ENCODE measurements around the gene HMOX1. TPM values are rescaled to one million over a fixed set of nuclear protein-coding genes. Genes with fewer than 3 reads are reported as not detected.
"Not testable (repeated sequence)": the region's sequence is repeated elsewhere in the genome, so short reads cannot be mapped to it uniquely, and the experiment has no call there.

HMOX1 gene
- total RNA-seq, 8 experiments from 2014 or later = 1.9 to 60.6 (median 14.3) TPM

GRCh38 chr22:35438673-35439364 is 57.9 kb downstream of the HMOX1 start:
- WGBS, 10 experiments = 0 to 100% (median 45%) methylated on average over 1 to 3 of the region's 3 CpGs; no CpG with 5 or more reads in 2 of the 10 experiments
- H3K4me3 ChIP-seq; H3K4me1 ChIP-seq (replicated peaks in 1 of 2); H3K27ac ChIP-seq; ATAC-seq (replicated peaks in 6 of 8): not testable (repeated sequence)
- in situ Hi-C loops (cut with MboI; ENCODE audit: low pct_unique_long_range_greater_than_20kb in 2 of 9, low sequenced_read_pairs in 9 of 9, unreplicated experiment in 9 of 9) = loop anchor here in 8 of 9 experiments (10.0 to 25.0 kb wide), 3 partner anchors 146 to 673 kb away; no protein-coding TSS in a partner anchor

GRCh38 chr22:35439365-35439717 is 58.4 kb downstream of the HMOX1 start:
- in situ Hi-C loops (cut with MboI; ENCODE audit: low pct_unique_long_range_greater_than_20kb in 2 of 9, low sequenced_read_pairs in 9 of 9, unreplicated experiment in 9 of 9) = loop anchor here in 8 of 9 experiments (10.0 to 25.0 kb wide), 3 partner anchors 145 to 673 kb away; no protein-coding TSS in a partner anchor
- ATAC-seq (replicated peaks in 6 of 8) = no peak

GRCh38 chr22:35440129-35440528 is 59.2 kb downstream of the HMOX1 start:
- WGBS, 10 experiments = 80 to 100% (median 86%) methylated on average over 1 to 3 of the region's 3 CpGs; no CpG with 5 or more reads in 5 of the 10 experiments
- Histone ChIP-seq H3K4me1 (replicated peaks in 1 of 2) (no peaks in the 10 kb centered on the region), H3K27ac (no peak overlapping the region), H3K4me3 (no peak overlapping the region)
- no peak for ATAC-seq (replicated peaks in 6 of 8)
- in situ Hi-C loops (cut with MboI; ENCODE audit: low pct_unique_long_range_greater_than_20kb in 2 of 9, low sequenced_read_pairs in 9 of 9, unreplicated experiment in 9 of 9) = loop anchor here in 5 of 9 experiments (25.0 kb wide), 2 partner anchors 147 to 672 kb away; no protein-coding TSS in a partner anchor

More at GRCh38 chr22:35439365-35439717, 58.4 kb downstream of the HMOX1 start:
- Histone ChIP-seq H3K27ac (no peak overlapping the region), H3K4me3 (no peak overlapping the region), H3K4me1 (replicated peaks in 1 of 2) (no peaks in the 10 kb centered on the region)
- WGBS, 10 experiments = no CpG with 5 or more reads among the region's 1 CpG

- ATAC-seq (replicated peaks in 6 of 8) = no peak
- in situ Hi-C loops (cut with MboI; ENCODE audit: low pct_unique_long_range_greater_than_20kb in 2 of 9, low sequenced_read_pairs in 9 of 9, unreplicated experiment in 9 of 9) = loop anchor here in 5 of 9 experiments (25.0 kb wide), 2 partner anchors 146 to 671 kb away; no protein-coding TSS in a partner anchor
- 60 to 100% (median 91%) methylated on average over 1 to 3 of the region's 9 CpGs; no CpG with 5 or more reads in 6 of the 10 experiments for WGBS, 10 experiments
- Histone ChIP-seq H3K4me3 (no peak overlapping the region), H3K27ac (no peak overlapping the region), H3K4me1 (replicated peaks in 1 of 2) (no peaks in the 10 kb centered on the region)
Observed at GRCh38 chr22:35441489-35442100, 60.7 kb downstream of the HMOX1 start.

- Histone ChIP-seq H3K27ac (no peak overlapping the region), H3K4me3 (no peak overlapping the region), H3K4me1 (replicated peaks in 1 of 2) (no peaks in the 10 kb centered on the region)
- WGBS, 10 experiments = 40 to 100% (median 84%) methylated on average over 1 to 4 of the region's 6 CpGs; no CpG with 5 or more reads in 5 of the 10 experiments
- in situ Hi-C loops (cut with MboI; ENCODE audit: low pct_unique_long_range_greater_than_20kb in 2 of 9, low sequenced_read_pairs in 9 of 9, unreplicated experiment in 9 of 9) = loop anchor here in 5 of 9 experiments (25.0 kb wide), 2 partner anchors 145 to 670 kb away; no protein-coding TSS in a partner anchor
- no peak for ATAC-seq (replicated peaks in 6 of 8)
Observed at GRCh38 chr22:35442471-35442870, 61.6 kb downstream of the HMOX1 start.

GRCh38 chr22:35443338-35443737 is 62.4 kb downstream of the HMOX1 start:
- no peak for ATAC-seq (replicated peaks in 6 of 8)
- WGBS, 10 experiments = 42 to 100% (median 80%) methylated on average over 1 to 6 of the region's 6 CpGs; no CpG with 5 or more reads in 5 of the 10 experiments
- Histone ChIP-seq H3K27ac (no peak overlapping the region), H3K4me3 (no peak overlapping the region), H3K4me1 (replicated peaks in 1 of 2) (no peaks in the 10 kb centered on the region)
- in situ Hi-C loops (cut with MboI; ENCODE audit: low pct_unique_long_range_greater_than_20kb in 2 of 9, low sequenced_read_pairs in 9 of 9, unreplicated experiment in 9 of 9) = loop anchor here in 5 of 9 experiments (25.0 kb wide), 2 partner anchors 144 to 669 kb away; no protein-coding TSS in a partner anchor

Other genes with a start within 250 kb of the HMOX1 start
- gene HMGXB4, start 123.6 kb upstream of the HMOX1 start, total RNA-seq = 10 to 100 TPM in 7 of 8 experiments, 1 to 10 TPM in 1; 6.2 to 30.7 (median 18.9) TPM
- gene TOM1, start 81.2 kb upstream of the HMOX1 start, total RNA-seq = 10 to 100 TPM; 17.8 to 52.3 (median 32.7) TPM
- gene MCM5, start 19.0 kb downstream of the HMOX1 start, total RNA-seq = 10 to 100 TPM in 3 of 8 experiments, 1 to 10 TPM in 5; 2.0 to 76.6 (median 7.4) TPM
- 10 to 100 TPM in 1 of 8 experiments, 1 to 10 TPM in 1, under 1 TPM in 6; 0.15 to 14.5 (median 0.75) TPM for gene RASD2, start 159.7 kb downstream of the HMOX1 start, total RNA-seq
- gene MB, start 236.2 kb downstream of the HMOX1 start, total RNA-seq = 1 to 10 TPM in 1 of 8 experiments, under 1 TPM in 2, not detected in 5; 0.73 to 1.5 (median 0.76) TPM

Data from motor neuron (in vitro differentiated cells).